Activated CD4-positive, CD25-positive, alpha-beta regulatory T cell treated with anti-CD3 and anti-CD28 coated beads, Interleukin-2, amount 50 U/mL, for 24 hours (primary cell): ENCODE data around the gene SNRK.
"Not testable (repeated sequence)": the region's sequence is repeated elsewhere in the genome, so short reads cannot be mapped to it uniquely, and the experiment has no call there.

ENCODE experiments used
- ATAC-seq, 2 donors: fragments of 150-1000 bp; cut with Tn5 transposase; one replicate each; pipeline ENCODE4 v1.10.0; 2021; ENCODE audit warnings: mild to moderate bottlenecking in 1 of 2, moderate library complexity in 1 of 2

Gene SNRK

GRCh38 chr3:43346978-43347749 lies 60.8 kb downstream of the SNRK start:
- ATAC-seq, result peak in 1 of 2 donors; percentile 29

GRCh38 chr3:43347774-43348173 lies 61.4 kb downstream of the SNRK start:
- ATAC-seq, result no peak

- ATAC-seq, result no peak
Observed at GRCh38 chr3:43348350-43348749, 62.0 kb downstream of the SNRK start.

GRCh38 chr3:43348852-43349574 lies 62.7 kb downstream of the SNRK start:
- ATAC-seq, result no peak

- ATAC-seq, result no peak
Observed at GRCh38 chr3:43349716-43350115, 63.4 kb downstream of the SNRK start.

GRCh38 chr3:43353393-43353792 lies 67.1 kb downstream of the SNRK start:
- ATAC-seq, result no peak

GRCh38 chr3:43353923-43354670 lies 67.8 kb downstream of the SNRK start:
- no peak for ATAC-seq

GRCh38 chr3:43356033-43356432 lies 69.7 kb downstream of the SNRK start:
- ATAC-seq, result not testable (repeated sequence)

GRCh38 chr3:43361077-43361476 lies 74.7 kb downstream of the SNRK start:
- ATAC-seq, result no peak

- no peak for ATAC-seq
Observed at GRCh38 chr3:43362183-43362582, 75.8 kb downstream of the SNRK start.

GRCh38 chr3:43362961-43363360 lies 76.6 kb downstream of the SNRK start:
- no peak for ATAC-seq

GRCh38 chr3:43363621-43364266 lies 77.4 kb downstream of the SNRK start:
- ATAC-seq, result no peak

GRCh38 chr3:43364494-43364893 lies 78.2 kb downstream of the SNRK start:
- no peak for ATAC-seq

- ATAC-seq, result no peak
Observed at GRCh38 chr3:43364926-43365325, 78.6 kb downstream of the SNRK start.

GRCh38 chr3:43365601-43366305 lies 79.4 kb downstream of the SNRK start:
- no peak for ATAC-seq

GRCh38 chr3:43366481-43366880 lies 80.1 kb downstream of the SNRK start:
- no peak for ATAC-seq

GRCh38 chr3:43366885-43367284 lies 80.5 kb downstream of the SNRK start:
- ATAC-seq, result no peak

- ATAC-seq, result no peak
Observed at GRCh38 chr3:43369404-43370292, 83.3 kb downstream of the SNRK start.

GRCh38 chr3:43370293-43370980 lies 84.1 kb downstream of the SNRK start:
- no peak for ATAC-seq

- ATAC-seq, result no peak
Observed at GRCh38 chr3:43371494-43371893, 85.2 kb downstream of the SNRK start.
